ENCODE measurements around the gene FGFR2. TPM values are rescaled to one million over a fixed set of nuclear protein-coding genes. Genes with fewer than 3 reads are reported as not detected.

The FGFR2 gene
- total RNA-seq, 1 experiment from 2014 or later, result 19.7 TPM

DNA sequence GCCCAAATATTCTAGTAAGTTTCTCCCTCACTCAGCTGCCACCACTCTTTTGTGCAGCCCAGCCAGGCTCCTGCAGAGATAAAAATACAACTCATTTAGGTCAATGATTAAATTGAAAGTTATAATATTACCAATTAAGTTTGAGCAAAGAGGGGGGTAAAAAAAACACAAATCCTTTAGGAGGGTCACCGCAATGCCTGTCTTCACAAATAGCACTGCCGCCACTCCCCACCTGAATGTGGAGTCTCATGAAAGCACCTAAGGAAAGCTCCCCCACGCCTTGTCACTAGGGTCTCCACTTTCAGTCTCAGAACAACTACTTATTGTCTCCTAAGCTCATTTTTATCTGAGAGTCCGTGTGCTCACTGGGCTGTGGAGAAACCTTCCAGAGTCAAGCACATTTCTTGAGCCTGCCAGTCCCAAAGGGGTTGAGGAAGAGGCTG is 148.7 kb downstream of the FGFR2 start:
- Histone ChIP-seq H3K36me3 (ENCODE audit: control insufficient read depth in 1 of 2, insufficient read depth in 2 of 2, low read length in 2 of 2) (no peaks in the 10 kb centered on the region), H3K9ac (ENCODE audit: low read length) (no peak overlapping the region), H4K20me1 (ENCODE audit: insufficient read depth) (no peaks in the 10 kb centered on the region), H3K27me3 (ENCODE audit: insufficient read depth, low read length) (peaks cover 23% of the 10 kb centered on the region; the same call in 1 of the 2 replicates), H3K4me3 (replicated peaks in 1 of 2; ENCODE audit: low read depth in 1 of 2, low read length in 2 of 2) (no peak overlapping the region), H2AFZ (ENCODE audit: low read depth, low read length, poor library complexity, severe bottlenecking) (no peak overlapping the region), H3K9me3 (ENCODE audit: control insufficient read depth in 1 of 2, insufficient read depth in 1 of 2, low read depth in 1 of 2, low read length in 2 of 2) (no peaks in the 10 kb centered on the region), H3K4me2 (ENCODE audit: low read length) (no peak overlapping the region), H3K79me2 (ENCODE audit: insufficient read depth, low read length) (no peaks in the 10 kb centered on the region), H3K9me2 (ENCODE audit: insufficient read depth) (no peaks in the 10 kb centered on the region), H3K27ac (ENCODE audit: low read depth, low read length) (no peak overlapping the region), H3K4me1 (ENCODE audit: control insufficient read depth in 1 of 2, insufficient read depth in 2 of 2, low read length in 2 of 2) (no peaks in the 10 kb centered on the region)
- no peak for TF ChIP-seq POLR2AphosphoS5 (IDR thresholded peaks at IDR 0.05; ENCODE audit: low read depth, low read length)
- no peak for TF ChIP-seq FOSL1 (IDR thresholded peaks at IDR 0.05; ENCODE audit: low read depth)
- TF ChIP-seq CEBPB (IDR thresholded peaks at IDR 0.05; ENCODE audit: low read depth), result no peak
- TF ChIP-seq SP1 (IDR thresholded peaks at IDR 0.05; ENCODE audit: low read depth), result no peak
- no peak for TF ChIP-seq SRF (IDR thresholded peaks at IDR 0.05; ENCODE audit: low read depth)
- TF ChIP-seq, protein P1, sequence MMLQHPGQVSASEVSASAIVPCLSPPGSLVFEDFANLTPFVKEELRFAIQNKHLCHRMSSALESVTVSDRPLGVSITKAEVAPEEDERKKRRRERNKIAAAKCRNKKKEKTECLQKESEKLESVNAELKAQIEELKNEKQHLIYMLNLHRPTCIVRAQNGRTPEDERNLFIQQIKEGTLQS (IDR thresholded peaks at IDR 0.05), result no peak
- TF ChIP-seq EZH2phosphoT487 (IDR thresholded peaks at IDR 0.05; ENCODE audit: borderline replicate concordance), result no peak
- TF ChIP-seq, protein P2, sequence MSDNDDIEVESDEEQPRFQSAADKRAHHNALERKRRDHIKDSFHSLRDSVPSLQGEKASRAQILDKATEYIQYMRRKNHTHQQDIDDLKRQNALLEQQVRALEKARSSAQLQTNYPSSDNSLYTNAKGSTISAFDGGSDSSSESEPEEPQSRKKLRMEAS (IDR thresholded peaks at IDR 0.05), result no peak
- TF ChIP-seq ELF1 (IDR thresholded peaks at IDR 0.05; ENCODE audit: borderline replicate concordance, low read depth), result no peak
- no peak for TF ChIP-seq TCF7L2 (IDR thresholded peaks at IDR 0.05; ENCODE audit: borderline replicate concordance, extremely low read depth, insufficient read depth, insufficient read length)
- no peak for TF ChIP-seq ZNF274 (IDR thresholded peaks at IDR 0.05; ENCODE audit: low read depth, low read length)
- intact Hi-C loops (cut with micrococcal nuclease), result no loop called here
- no peak for ATAC-seq
- POLR2A ChIA-PET, result no interaction called here
- RAD21 ChIA-PET (ENCODE audit: low non-redundant PET in 1 of 2, low total read pairs in 2 of 2, uncharacterized antibody in 2 of 2, unreplicated experiment in 2 of 2), result no interaction called here
- BruUV-seq (replicated peaks), result no TSS peak
- DNase-seq (ENCODE audit: low read depth, low spot score), result no peak
- CTCF ChIA-PET, result interaction anchor here (0.8 kb wide), 1 partner anchor 10 kb away, joined by 3 read pairs; no protein-coding TSS in a partner anchor
